AG08395 (cell line): ENCODE results near the gene MTHFD2.

Experiments
- DNase-seq: peaks from one replicate; pipeline ENCODE4 v3.0.0; 2012; ENCODE audit warnings: mixed read lengths, low spot score

The MTHFD2 gene

GRCh38 chr2:74267068-74267467 is 68.7 kb downstream of the MTHFD2 start:
- no peak for DNase-seq
